ENCODE data around the gene IFNL3. TPM values are rescaled to one million over a fixed set of nuclear protein-coding genes. Genes with fewer than 3 reads are reported as not detected.

Gene IFNL3
- total RNA-seq, 1 experiment from 2014 or later = not detected

- Mint-ChIP-seq H3K4me1 (no peaks in the 10 kb centered on the region), H3K27ac (no peak overlapping the region), H3K27me3 (ENCODE audit: low read depth) (peaks cover 38% of the 10 kb centered on the region), H3K36me3 (no peaks in the 10 kb centered on the region), H3K4me3 (no peak overlapping the region), H3K9me3 (no peaks in the 10 kb centered on the region)
- TF ChIP-seq IRF2 (CRISPR knock-in tag; IDR thresholded peaks at IDR 0.05; ENCODE audit: borderline replicate concordance, low read depth) (no peak), MYBL2 (CRISPR knock-in tag; IDR thresholded peaks at IDR 0.05) (no peak), ZNF425 (CRISPR knock-in tag; conservative IDR thresholded peaks at IDR 0.05) (no peak), KAT7 (CRISPR knock-in tag; IDR thresholded peaks at IDR 0.05; ENCODE audit: borderline replicate concordance) (no peak), TCF7 (CRISPR knock-in tag; IDR thresholded peaks at IDR 0.05; ENCODE audit: low read depth) (no peak), FOXP4 (CRISPR knock-in tag; IDR thresholded peaks at IDR 0.05) (no peak), CTCF (IDR thresholded peaks at IDR 0.05) (no peak)
- ChIA-PET CTCF (no interaction called here), POLR2A (no interaction called here)
- ATAC-seq (no peak), DNase-seq (ENCODE audit: low spot score) (no peak)
Observed at GRCh38 chr19:39230096-39230764, 14.6 kb downstream of the IFNL3 start.

- Mint-ChIP-seq H3K9me3 (no peaks in the 10 kb centered on the region), H3K36me3 (no peaks in the 10 kb centered on the region), H3K4me3 (no peak overlapping the region), H3K27me3 (ENCODE audit: low read depth) (peaks cover 41% of the 10 kb centered on the region), H3K4me1 (no peaks in the 10 kb centered on the region), H3K27ac (no peak overlapping the region)
- ATAC-seq (peak; percentile 39), DNase-seq (ENCODE audit: low spot score) (peak; percentile 26)
- CTCF ChIA-PET = interaction anchor here (0.7 to 1.8 kb wide), 5 partner anchors 23 to 103 kb away, joined by 3 to 10 read pairs (median 3); no protein-coding TSS in a partner anchor
- POLR2A ChIA-PET = no interaction called here
- TF ChIP-seq USF2 (CRISPR knock-in tag; IDR thresholded peaks at IDR 0.05) (no peak), E2F1 (CRISPR knock-in tag; IDR thresholded peaks at IDR 0.05) (no peak), ZNF512 (CRISPR knock-in tag; IDR thresholded peaks at IDR 0.05; ENCODE audit: borderline replicate concordance) (no peak), HMGA2 (CRISPR knock-in tag; IDR thresholded peaks at IDR 0.05) (no peak), ATF3 (CRISPR knock-in tag; conservative IDR thresholded peaks at IDR 0.05) (no peak), CREB1 (CRISPR knock-in tag; IDR thresholded peaks at IDR 0.05) (no peak), ZNF232 (CRISPR knock-in tag; IDR thresholded peaks at IDR 0.05) (no peak), IRF1 (CRISPR knock-in tag; IDR thresholded peaks at IDR 0.05) (no peak), ARID4B (CRISPR knock-in tag; IDR thresholded peaks at IDR 0.05; ENCODE audit: borderline replicate concordance) (no peak), ZNF396 (CRISPR knock-in tag; IDR thresholded peaks at IDR 0.05; ENCODE audit: borderline replicate concordance) (no peak), ZNF416 (CRISPR knock-in tag; IDR thresholded peaks at IDR 0.05) (no peak), TEAD1 (CRISPR knock-in tag; IDR thresholded peaks at IDR 0.05) (no peak)
Observed at GRCh38 chr19:39224910-39225309, 19.9 kb downstream of the IFNL3 start.
